Measurements from ENCODE around the gene MEIS2.

DNA sequence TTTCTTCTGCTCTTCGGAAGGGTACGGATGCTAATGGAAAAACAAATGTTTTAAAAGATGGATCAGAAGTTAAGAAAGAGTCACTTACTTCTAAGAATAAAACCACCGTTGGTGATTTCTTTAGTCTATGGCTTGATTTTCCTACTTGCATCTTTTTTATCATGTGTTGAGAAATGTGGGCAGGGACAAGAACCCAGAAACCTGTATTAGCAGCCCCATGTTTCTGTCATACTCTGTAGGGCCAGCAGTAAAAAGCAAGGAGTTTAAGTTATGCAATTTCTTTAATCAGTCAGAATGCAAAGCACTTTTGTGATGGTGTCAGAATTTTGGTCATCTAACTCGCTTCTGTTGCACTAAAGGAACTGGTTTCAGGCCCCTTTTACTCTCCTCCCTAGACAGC, 150.0 kb downstream of the MEIS2 start:
- TF ChIP-seq CTCF (IDR thresholded peaks at IDR 0.05) (no peak), POLR2A (IDR thresholded peaks at IDR 0.05) (no peak)
